ENCODE measurements around the gene MAGI2.

DNA sequence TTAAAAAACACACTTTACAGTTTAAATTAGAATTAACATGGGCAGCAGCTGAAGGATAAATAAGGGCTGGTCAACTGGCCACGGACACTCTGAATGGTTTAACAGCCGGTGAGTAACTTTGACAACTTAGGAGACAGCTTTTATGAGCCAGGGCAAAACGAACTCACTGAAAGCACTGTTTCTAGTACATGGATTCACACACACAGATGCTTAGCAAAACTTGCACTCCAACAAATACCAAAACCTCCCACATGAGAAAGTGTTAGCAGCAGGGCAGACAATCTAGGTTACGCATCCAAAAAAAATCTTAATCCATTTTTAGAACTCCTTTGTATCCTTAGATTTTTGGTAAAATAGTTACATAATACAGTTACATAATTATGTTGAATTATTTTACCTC, 1168.5 kb downstream of the MAGI2 start:
- TF ChIP-seq, protein P1, sequence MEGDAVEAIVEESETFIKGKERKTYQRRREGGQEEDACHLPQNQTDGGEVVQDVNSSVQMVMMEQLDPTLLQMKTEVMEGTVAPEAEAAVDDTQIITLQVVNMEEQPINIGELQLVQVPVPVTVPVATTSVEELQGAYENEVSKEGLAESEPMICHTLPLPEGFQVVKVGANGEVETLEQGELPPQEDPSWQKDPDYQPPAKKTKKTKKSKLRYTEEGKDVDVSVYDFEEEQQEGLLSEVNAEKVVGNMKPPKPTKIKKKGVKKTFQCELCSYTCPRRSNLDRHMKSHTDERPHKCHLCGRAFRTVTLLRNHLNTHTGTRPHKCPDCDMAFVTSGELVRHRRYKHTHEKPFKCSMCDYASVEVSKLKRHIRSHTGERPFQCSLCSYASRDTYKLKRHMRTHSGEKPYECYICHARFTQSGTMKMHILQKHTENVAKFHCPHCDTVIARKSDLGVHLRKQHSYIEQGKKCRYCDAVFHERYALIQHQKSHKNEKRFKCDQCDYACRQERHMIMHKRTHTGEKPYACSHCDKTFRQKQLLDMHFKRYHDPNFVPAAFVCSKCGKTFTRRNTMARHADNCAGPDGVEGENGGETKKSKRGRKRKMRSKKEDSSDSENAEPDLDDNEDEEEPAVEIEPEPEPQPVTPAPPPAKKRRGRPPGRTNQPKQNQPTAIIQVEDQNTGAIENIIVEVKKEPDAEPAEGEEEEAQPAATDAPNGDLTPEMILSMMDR (IDR thresholded peaks at IDR 0.05 in 4 of 5, conservative IDR thresholded peaks at IDR 0.05 in 1 of 5): no peak
- no peak for TF ChIP-seq POLR2A (IDR thresholded peaks at IDR 0.05)
